Neutrophil (primary cell): ENCODE measurements around the gene SPATA6.

ENCODE experiments used
- H3K27ac ChIP-seq: fragments of 200-600 bp; sonication (generic); 2 replicates; pipeline ENCODE4 v1.5.1; 2016; ENCODE audit warnings: mild to moderate bottlenecking, moderate library complexity
- H3K27me3 ChIP-seq: fragments of 200-600 bp; sonication (generic); 2 replicates; pipeline ENCODE4 v1.6.0; 2016; ENCODE audit warnings: mild to moderate bottlenecking
- H3K36me3 ChIP-seq: fragments of 200-600 bp; sonication (generic); 2 replicates; pipeline ENCODE4 v1.5.1; 2017
- H3K4me1 ChIP-seq, 2 experiments: fragments of 200-600 bp in 1 of 2; sonication (generic) in 1 of 2; 1 replicate in 1 of 2; 2 replicates in 1 of 2; pipeline versions ENCODE4 v1.5.1 to v1.6.1; 2013 to 2016; ENCODE audit warnings: low read depth in 1 of 2, low read length in 1 of 2, mild to moderate bottlenecking in 1 of 2, moderate library complexity in 1 of 2; ENCODE audit not compliant: control insufficient read depth in 1 of 2, insufficient read depth in 1 of 2
- H3K4me3 ChIP-seq, 2 experiments: fragments of 200-600 bp in 1 of 2; sonication (generic) in 1 of 2; 1 replicate in 1 of 2; 2 replicates in 1 of 2; pipeline ENCODE4 v1.5.1; 2013 to 2016; ENCODE audit warnings: low read depth in 1 of 2, low read length in 1 of 2, mild to moderate bottlenecking in 1 of 2, moderate library complexity in 1 of 2
- H3K9me3 ChIP-seq: fragments of 200-600 bp; sonication (generic); 2 replicates; pipeline ENCODE4 v1.5.1; 2016
- TF ChIP-seq, protein P1 (sequence below): fragments of 200-600 bp; sonication (generic); IDR thresholded peaks from 2 replicates; pipeline ENCODE4 v1.5.1; 2016; ENCODE audit warnings: antibody characterized with exemption

Gene SPATA6

DNA sequence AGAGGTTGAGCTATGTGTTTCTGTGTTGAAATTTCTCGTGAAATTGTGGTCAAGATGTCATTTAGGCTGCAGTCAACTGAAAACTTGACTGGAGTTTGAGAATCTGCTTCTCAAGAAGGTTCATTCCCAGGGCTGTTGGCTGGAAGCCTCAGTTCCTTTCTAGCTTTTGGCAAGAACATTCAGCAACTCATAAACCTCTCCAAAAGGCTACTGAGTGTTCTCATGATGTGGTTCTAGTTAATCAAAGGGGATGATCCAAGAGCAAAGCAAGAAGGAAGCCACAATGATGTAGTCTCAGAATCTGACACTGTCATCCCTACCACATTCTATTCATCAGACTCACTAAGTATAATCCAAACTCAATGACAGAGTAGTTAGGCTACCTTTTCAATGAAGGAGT lies 66.6 kb downstream of the SPATA6 start:
- H3K36me3 ChIP-seq, result no peaks in the 10 kb centered on the region
- TF ChIP-seq, protein P1, sequence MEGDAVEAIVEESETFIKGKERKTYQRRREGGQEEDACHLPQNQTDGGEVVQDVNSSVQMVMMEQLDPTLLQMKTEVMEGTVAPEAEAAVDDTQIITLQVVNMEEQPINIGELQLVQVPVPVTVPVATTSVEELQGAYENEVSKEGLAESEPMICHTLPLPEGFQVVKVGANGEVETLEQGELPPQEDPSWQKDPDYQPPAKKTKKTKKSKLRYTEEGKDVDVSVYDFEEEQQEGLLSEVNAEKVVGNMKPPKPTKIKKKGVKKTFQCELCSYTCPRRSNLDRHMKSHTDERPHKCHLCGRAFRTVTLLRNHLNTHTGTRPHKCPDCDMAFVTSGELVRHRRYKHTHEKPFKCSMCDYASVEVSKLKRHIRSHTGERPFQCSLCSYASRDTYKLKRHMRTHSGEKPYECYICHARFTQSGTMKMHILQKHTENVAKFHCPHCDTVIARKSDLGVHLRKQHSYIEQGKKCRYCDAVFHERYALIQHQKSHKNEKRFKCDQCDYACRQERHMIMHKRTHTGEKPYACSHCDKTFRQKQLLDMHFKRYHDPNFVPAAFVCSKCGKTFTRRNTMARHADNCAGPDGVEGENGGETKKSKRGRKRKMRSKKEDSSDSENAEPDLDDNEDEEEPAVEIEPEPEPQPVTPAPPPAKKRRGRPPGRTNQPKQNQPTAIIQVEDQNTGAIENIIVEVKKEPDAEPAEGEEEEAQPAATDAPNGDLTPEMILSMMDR, result no peak
- H3K4me3 ChIP-seq, result no peak overlapping the region
- no peak overlapping the region for H3K27ac ChIP-seq
- no peaks in the 10 kb centered on the region for H3K27me3 ChIP-seq
- H3K9me3 ChIP-seq, result no peaks in the 10 kb centered on the region
- no peaks in the 10 kb centered on the region for H3K4me1 ChIP-seq

DNA sequence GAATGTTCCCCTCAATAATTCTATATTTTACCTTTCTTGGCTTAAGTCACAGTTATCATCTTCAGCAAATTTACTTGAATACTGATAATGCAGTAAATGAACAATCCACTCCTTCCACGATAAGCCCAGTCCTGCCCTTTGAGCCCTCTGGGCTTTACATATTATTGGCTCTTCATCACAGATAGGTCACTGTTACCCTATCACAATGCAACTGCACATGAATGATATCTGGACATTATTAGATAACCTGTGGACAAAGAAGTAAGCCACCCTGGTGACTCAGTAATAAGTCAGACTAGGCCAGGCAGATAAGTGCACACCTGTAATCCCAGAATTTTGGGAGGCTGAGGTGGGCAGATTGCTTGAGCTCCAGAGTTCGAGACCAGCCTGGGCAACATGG lies 69.4 kb downstream of the SPATA6 start:
- no peaks in the 10 kb centered on the region for H3K4me1 ChIP-seq
- no peak overlapping the region for H3K4me3 ChIP-seq
- H3K27ac ChIP-seq, result no peak overlapping the region
- TF ChIP-seq, protein P1, result no peak
- H3K9me3 ChIP-seq, result no peaks in the 10 kb centered on the region
- no peaks in the 10 kb centered on the region for H3K36me3 ChIP-seq
- no peaks in the 10 kb centered on the region for H3K27me3 ChIP-seq

DNA sequence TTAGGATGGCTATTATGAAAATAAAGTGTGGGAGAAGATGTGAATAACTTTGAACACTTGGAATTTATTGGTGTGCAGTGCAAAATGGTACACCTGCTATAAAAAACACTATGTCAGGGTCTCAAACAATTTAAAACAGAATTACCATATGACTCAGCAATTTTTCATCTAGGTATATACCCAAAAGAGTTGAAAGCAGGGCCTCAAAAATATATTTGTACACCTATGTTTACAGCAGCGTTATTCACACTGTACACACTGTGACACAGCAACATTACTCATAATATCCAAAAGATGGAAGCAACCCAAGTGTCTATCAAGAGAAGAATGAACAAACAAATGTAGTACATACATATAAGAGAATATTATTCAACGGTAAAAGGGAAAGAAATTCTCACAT lies 75.8 kb downstream of the SPATA6 start:
- H3K27me3 ChIP-seq, result no peaks in the 10 kb centered on the region

DNA sequence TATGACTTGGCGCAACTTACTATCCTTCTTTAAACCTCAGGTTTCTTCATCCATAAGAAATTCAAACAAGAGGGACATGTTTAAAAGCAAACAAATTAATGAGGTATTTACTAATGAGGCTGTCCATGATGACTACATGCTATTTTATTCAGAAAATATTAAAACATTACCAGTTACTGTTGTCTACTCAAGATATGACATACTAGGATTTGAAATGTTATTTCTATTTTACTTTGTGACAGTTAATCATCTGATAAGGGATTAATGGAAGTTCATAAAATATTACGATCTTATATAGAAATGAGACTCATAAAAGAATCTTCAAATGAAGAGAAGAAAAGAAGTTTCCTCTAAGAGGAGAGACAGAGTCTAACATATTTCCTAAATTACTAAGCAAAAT lies 80.1 kb downstream of the SPATA6 start:
- no peaks in the 10 kb centered on the region for H3K9me3 ChIP-seq
- H3K27ac ChIP-seq, result no peak overlapping the region
- H3K4me1 ChIP-seq, result no peaks in the 10 kb centered on the region
- no peak overlapping the region for H3K4me3 ChIP-seq
- no peaks in the 10 kb centered on the region for H3K36me3 ChIP-seq
- no peaks in the 10 kb centered on the region for H3K27me3 ChIP-seq
- TF ChIP-seq, protein P1, result no peak

More for the DNA sequence above, 75.8 kb downstream of the SPATA6 start:
- no peak overlapping the region for H3K27ac ChIP-seq
- H3K4me1 ChIP-seq, result no peaks in the 10 kb centered on the region
- TF ChIP-seq, protein P1, result no peak
- no peak overlapping the region for H3K4me3 ChIP-seq
- H3K9me3 ChIP-seq, result no peaks in the 10 kb centered on the region
- H3K36me3 ChIP-seq, result no peaks in the 10 kb centered on the region

DNA sequence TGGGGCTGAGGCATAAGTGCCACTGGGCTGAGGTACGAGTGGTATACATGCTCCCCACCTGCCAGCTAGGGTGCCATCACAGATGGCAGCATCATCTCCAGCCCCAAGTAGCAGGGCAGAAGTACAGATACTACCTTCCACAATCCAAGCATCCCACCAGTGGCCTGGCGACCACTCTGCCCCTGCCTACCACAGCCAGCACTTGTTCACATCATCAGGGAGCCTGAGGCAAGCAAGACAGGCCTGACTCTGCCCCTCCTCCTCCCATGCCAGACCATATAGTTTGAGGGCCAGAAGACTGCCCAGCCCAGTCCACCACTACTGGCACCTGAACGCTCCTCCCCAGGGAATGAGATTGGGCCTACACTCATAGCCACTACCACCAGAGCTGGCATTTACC lies 84.6 kb downstream of the SPATA6 start:
- TF ChIP-seq, protein P1, result no peak
- H3K4me1 ChIP-seq, result no peaks in the 10 kb centered on the region
- no peaks in the 10 kb centered on the region for H3K27me3 ChIP-seq
- H3K9me3 ChIP-seq, result no peaks in the 10 kb centered on the region
- H3K36me3 ChIP-seq, result no peaks in the 10 kb centered on the region
- no peak overlapping the region for H3K4me3 ChIP-seq
- no peak overlapping the region for H3K27ac ChIP-seq

DNA sequence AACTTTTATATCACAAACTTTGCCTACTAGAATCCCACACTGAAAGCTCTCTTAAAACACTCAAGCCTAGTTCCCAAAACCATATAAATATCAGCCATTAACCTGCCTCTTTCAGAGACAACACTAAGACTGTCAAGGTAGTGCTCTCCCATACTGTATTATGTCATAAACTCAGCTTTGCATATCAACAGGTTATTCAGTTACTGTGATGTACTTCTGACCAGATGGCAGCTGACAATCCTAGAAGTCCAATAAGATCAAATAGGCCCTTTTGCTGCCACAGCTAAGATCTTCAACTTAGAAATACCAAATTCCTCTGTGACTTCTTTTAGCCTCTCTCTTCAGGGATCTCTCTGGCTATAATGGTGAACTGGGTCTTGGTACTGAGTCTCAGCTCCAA lies 97.2 kb downstream of the SPATA6 start:
- TF ChIP-seq, protein P1, result no peak
- H3K4me1 ChIP-seq, result no peaks in the 10 kb centered on the region
- H3K27ac ChIP-seq, result no peak overlapping the region
- H3K9me3 ChIP-seq, result no peaks in the 10 kb centered on the region
- H3K36me3 ChIP-seq, result no peaks in the 10 kb centered on the region
- H3K4me3 ChIP-seq, result no peak overlapping the region
- H3K27me3 ChIP-seq, result no peaks in the 10 kb centered on the region
